ENCODE measurements around the gene SESTD1.
"Not testable (repeated sequence)": the region's sequence is repeated elsewhere in the genome, so short reads cannot be mapped to it uniquely, and the experiment has no call there.

The SESTD1 gene

GRCh38 chr2:179237209-179237946, 27.3 kb downstream of the SESTD1 start:
- no peak for DNase-seq (ENCODE audit: low read depth)

- DNase-seq (ENCODE audit: low read depth): no peak
These were observed 29.0 kb downstream of the SESTD1 start for GRCh38 chr2:179235463-179236108.

- DNase-seq (ENCODE audit: low read depth): no peak
These were observed 29.9 kb downstream of the SESTD1 start for GRCh38 chr2:179234658-179235240.

- no peak for DNase-seq (ENCODE audit: low read depth)
These were observed 30.8 kb downstream of the SESTD1 start for GRCh38 chr2:179233626-179234430.

- DNase-seq (ENCODE audit: low read depth): no peak
These were observed 31.5 kb downstream of the SESTD1 start for GRCh38 chr2:179233083-179233490.

- no peak for DNase-seq (ENCODE audit: low read depth)
These were observed 37.7 kb downstream of the SESTD1 start for GRCh38 chr2:179226961-179227259.

- no peak for DNase-seq (ENCODE audit: low read depth)
These were observed 38.2 kb downstream of the SESTD1 start for GRCh38 chr2:179226203-179226960.

- DNase-seq (ENCODE audit: low read depth): no peak
These were observed 40.3 kb downstream of the SESTD1 start for GRCh38 chr2:179224361-179224760.

- DNase-seq (ENCODE audit: low read depth): no peak
These were observed 42.6 kb downstream of the SESTD1 start for GRCh38 chr2:179222076-179222475.

- peak; percentile 32 for DNase-seq (ENCODE audit: low read depth)
These were observed 45.6 kb downstream of the SESTD1 start for GRCh38 chr2:179218848-179219594.

- DNase-seq (ENCODE audit: low read depth): not testable (repeated sequence)
These were observed 50.0 kb downstream of the SESTD1 start for GRCh38 chr2:179214671-179215070.

GRCh38 chr2:179211355-179211754, 53.3 kb downstream of the SESTD1 start:
- DNase-seq (ENCODE audit: low read depth): no peak

- DNase-seq (ENCODE audit: low read depth): not testable (repeated sequence)
These were observed 56.4 kb downstream of the SESTD1 start for GRCh38 chr2:179208277-179208676.

- no peak for DNase-seq (ENCODE audit: low read depth)
These were observed 57.6 kb downstream of the SESTD1 start for GRCh38 chr2:179207047-179207446.

GRCh38 chr2:179201869-179202268, 62.8 kb downstream of the SESTD1 start:
- DNase-seq (ENCODE audit: low read depth): no peak

GRCh38 chr2:179195926-179196590, 68.6 kb downstream of the SESTD1 start:
- DNase-seq (ENCODE audit: low read depth): not testable (repeated sequence)

GRCh38 chr2:179195141-179195540, 69.5 kb downstream of the SESTD1 start:
- no peak for DNase-seq (ENCODE audit: low read depth)

- DNase-seq (ENCODE audit: low read depth): no peak
These were observed 70.8 kb downstream of the SESTD1 start for GRCh38 chr2:179193759-179194394.

GRCh38 chr2:179191110-179191509, 73.5 kb downstream of the SESTD1 start:
- DNase-seq (ENCODE audit: low read depth): no peak

- no peak for DNase-seq (ENCODE audit: low read depth)
These were observed 78.5 kb downstream of the SESTD1 start for GRCh38 chr2:179186126-179186525.

Data from activated T-cell treated with anti-CD3 and anti-CD28 coated beads for 1 hour (primary cell).